Measurements from ENCODE around the gene SEPTIN10. TPM values are rescaled to one million over a fixed set of nuclear protein-coding genes. Genes with fewer than 3 reads are reported as not detected.
"Not testable (repeated sequence)": the region's sequence is repeated elsewhere in the genome, so short reads cannot be mapped to it uniquely, and the experiment has no call there.

The SEPTIN10 gene
- total RNA-seq, 1 donor from 2014 or later, result 46.8 TPM

DNA sequence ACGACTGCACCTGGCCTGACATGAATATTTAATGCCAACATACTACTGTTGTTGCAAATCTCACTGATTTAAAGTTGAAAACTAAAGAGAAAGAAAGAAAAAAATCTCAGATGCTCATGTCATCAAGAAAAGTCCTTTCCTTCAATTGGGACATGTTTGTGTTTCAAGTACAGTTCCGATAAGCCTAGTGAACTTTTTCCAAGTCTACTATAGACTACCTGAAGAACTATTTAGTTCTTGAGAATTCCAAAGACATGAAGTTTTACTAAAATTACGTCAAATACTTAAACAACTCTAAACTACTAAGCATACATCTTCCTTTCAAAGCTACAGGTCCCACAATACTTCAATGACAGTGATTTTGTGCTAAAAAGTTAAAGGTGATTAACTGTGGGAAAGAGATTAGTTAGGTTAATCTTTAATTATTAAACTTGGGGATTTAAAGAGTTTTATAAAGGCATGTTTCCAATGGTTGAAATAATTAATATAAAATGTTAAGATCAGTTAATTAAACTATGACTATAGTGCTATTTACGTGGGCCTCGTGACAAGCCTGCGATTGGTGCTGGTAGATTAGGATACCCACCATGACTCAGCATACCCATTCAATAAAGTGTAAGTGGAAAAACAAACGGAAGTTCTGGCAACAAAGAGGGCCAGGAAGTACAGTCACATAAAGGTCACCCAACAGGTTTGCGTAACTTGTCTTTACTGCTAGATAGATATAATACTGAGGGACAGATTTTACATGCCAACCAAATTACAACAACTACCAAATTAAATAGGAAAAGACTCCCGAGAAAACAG, 55.5 kb downstream of the SEPTIN10 start:
- ATAC-seq (peak; percentile 59), DNase-seq (no peak)
- intact Hi-C loops (cut with micrococcal nuclease), result no loop called here

DNA sequence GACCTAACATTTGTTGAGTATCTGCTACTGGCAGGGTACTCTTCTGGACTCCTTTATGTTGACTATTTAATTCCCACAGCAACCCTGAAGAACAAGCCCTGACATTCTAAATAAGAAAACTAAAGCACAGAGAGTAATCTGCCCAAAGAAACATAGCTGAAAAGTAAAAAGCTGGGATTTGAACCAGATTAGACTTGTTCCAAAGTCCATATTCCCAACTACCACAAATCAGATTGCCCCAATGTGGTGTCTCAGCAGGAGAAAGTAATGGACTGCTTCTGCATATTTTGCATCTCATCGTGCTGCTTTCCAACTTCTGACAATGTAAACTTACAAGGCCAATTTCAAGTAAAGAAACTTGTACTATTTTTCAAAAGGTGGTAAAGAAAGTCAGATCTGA, 56.5 kb downstream of the SEPTIN10 start:
- intact Hi-C loops (cut with micrococcal nuclease), result no loop called here
- ATAC-seq (no peak), DNase-seq (no peak)

DNA sequence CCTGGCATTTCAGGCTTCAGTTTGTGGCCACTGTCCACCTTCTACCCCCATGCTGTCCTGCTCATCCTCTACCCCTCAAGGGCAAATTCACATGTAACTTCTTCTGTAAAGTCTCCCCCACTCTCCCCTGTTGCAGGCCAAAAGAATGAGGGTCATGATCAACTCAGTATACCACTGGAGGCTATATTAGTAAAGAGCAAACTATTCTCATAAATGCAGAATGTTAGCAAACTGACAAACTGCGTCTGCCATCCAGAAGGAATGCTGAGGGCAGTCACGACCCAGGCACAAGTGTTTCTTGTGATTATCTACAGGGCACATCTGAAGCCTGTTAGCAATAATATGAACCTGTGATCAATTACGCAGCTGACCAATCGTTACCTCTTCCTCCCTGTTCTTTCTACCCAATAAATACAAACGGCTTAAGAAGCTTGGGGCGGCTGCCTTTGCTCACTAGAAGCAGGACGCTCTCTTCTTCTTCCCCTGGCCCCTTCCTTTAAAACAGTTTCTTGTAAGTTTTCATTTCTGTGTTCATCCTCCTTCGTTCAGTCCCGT, 58.3 kb downstream of the SEPTIN10 start:
- no peak for DNase-seq
- no peak for ATAC-seq
- intact Hi-C loops (cut with micrococcal nuclease), result no loop called here

DNA sequence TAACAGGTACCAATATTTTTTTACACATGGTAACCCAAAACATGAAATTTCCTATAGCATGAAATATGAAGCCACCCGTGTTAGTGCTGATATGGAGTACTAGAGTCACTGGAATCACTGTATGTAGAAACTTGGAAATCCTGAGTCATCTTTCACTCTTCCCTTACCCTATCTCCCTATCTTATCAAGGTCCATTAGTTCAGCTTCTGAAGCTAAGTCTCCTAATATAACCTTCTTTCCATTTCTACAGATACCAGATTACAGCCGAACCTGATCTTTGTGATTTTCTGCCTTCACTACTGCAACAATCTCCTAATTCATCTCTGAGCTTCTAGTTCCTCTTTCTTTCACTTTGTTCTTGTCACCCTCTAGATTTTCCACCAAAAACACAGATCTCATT, 59.0 kb downstream of the SEPTIN10 start:
- DNase-seq (no peak), ATAC-seq (no peak)
- intact Hi-C loops (cut with micrococcal nuclease), result no loop called here

DNA sequence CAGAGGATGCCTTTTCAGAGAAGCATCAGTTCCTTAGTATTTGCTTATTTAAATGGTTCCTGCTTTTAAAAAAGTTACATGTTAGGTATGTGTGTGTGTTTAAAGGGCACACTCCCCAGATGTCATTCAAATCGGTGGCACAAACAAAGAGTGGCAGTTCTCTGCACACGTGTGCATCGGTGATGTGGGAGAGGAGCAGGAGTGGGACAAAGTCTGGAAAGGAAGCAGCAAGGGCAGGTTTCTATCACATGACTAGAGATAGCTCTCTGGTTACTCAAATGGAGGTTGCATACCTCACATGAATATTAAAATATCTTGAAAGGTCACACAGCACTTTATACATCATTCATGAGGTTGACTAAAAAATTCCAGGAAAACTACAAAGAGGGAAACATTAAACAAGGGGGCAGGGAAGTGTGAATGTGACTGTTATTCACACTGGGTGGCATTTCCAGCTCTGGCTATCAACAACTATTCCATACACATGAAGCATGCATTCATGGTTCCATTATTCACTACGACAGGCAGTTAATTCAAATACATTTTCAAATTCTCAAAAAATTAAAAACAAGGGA, 64.7 kb downstream of the SEPTIN10 start:
- no peak for ATAC-seq
- intact Hi-C loops (cut with micrococcal nuclease), result loop anchor here (5.0 kb wide), 1 partner anchor 173 kb away; no protein-coding TSS in a partner anchor
- no peak for DNase-seq

DNA sequence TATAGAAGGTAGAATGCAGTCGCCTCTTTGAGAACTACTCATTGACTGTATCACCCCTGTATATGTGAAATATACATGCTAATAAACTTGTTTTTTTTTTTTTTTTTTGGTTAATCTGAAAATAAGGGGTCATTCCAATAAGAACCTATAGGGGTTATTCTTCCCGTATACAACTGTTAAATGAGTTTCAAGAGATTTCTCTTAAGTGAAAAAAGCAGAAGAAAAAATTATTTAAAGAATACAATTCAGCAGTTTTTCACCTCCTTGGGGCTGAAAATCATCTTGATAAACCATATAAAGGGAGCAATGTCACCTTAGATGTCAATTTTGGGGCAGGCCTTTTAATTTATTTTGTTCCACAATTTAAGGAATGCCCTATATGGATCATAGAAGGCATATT, 66.5 kb downstream of the SEPTIN10 start:
- intact Hi-C loops (cut with micrococcal nuclease), result loop anchor here (5.0 kb wide), 1 partner anchor 175 kb away; no protein-coding TSS in a partner anchor
- ATAC-seq (no peak), DNase-seq (no peak)

DNA sequence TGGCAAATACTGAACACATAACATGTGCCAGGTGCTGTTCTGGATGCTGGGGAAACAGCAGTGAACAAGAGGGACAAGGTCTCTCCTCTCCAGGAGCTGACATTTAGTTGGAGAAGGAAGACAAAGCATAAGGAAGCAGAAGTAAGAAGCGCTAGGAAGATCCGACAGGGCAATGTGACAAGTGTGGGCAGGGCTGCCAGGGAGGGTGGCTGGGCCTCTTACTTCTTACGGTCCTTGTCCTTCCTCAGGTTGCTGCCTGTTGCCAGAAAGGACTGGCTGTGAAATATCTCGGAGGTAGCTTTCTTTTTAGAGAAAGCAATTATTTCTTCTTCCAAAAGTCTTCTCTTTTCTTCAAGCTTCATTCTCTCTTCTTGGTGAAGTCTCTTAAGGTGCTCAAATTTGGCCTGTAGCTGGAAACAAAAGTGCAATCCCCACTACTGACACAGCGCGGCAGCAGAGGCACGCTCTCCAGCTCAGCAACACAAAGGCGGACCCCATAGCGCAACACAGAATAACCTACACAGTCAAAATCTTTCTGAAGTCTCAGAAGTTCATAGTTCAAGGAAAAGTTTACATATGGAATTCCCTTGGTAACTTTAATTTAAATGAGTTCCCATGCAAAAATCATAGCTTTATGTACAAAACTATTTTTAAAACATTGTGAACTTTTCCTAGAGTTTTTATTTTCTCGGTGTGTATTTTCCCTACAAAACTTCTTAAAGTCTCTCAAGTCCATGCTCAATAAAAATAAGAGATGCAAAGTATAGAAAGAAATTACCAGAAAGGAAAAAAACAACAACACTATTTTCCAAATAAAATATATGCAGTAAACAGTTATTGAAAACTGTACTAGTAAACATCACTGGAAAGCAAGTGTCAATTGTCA, 67.7 kb downstream of the SEPTIN10 start:
- intact Hi-C loops (cut with micrococcal nuclease), result loop anchor here (5.0 kb wide), 1 partner anchor 176 kb away; no protein-coding TSS in a partner anchor
- peak; percentile 90 for ATAC-seq
- peak; percentile 78 for DNase-seq

DNA sequence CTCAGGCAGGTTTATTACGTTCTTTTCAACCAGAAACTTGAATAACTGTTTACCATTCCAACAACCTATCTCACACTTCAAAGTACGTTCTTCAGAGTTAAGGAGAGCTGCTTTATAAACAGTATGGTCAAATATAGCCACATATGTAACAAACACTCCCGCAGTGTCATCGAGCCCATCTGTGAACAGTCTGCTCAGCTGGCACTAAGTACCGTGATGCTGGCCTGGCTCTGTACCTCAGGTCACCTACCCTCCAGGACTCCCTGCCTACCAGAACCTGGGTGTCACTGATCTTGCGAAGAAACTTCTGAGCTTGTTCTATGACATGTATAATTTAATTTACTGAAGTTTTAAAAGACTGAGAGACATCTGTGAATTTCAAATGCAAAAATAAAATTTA, 71.4 kb downstream of the SEPTIN10 start:
- intact Hi-C loops (cut with micrococcal nuclease), result no loop called here
- no peak for DNase-seq
- peak; percentile 75 for ATAC-seq

DNA sequence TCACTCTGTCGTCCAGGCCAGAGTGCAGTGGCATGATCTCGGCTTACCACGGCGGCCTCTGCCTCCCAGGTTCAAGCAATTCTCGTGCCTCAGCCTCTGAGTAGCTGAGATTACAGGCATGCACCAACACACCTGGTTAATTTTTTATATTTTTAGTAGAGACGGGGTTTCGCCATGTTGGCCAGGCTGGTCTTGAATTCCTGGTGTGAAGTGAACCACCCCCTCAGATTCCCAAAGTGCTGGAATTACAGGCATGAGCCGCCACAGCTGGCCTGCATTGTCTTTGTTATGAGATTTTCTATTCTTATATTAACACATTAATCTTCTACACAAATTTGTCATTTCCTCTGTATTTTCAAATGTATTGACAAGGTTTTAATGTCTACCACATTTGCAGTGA, 75.2 kb downstream of the SEPTIN10 start:
- no peak for ATAC-seq
- no peak for DNase-seq

DNA sequence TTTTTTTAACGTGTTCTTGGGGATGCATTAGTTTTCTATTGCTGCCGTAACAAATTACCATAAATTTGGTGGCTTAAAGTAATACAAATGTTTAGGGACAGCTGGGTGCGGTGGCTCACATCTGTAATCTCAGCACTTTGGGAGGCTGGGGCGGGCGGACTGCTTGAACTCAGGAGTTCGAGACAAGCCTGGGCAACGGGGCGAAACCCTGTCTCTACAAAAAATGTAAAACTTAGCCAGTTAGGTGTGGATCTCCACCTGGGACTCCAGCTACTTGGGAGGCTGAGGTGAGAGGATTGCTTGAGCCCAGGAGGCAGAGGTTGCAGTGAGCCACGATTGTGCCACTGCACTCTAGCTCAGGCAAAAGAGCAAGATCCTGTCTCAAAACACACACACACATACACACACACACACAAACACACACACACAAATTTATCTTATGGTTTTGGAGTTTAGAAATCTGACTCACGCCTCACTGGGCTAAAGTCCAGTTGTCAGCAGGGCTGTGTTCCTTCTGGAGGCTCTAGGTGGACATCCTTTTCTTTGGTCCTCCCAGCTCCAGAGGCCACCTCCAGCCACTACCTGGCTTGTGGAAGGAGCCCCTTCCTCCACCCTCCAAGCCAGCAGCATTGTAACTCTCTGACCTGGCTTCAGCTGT, 76.1 kb downstream of the SEPTIN10 start:
- ATAC-seq (no peak), DNase-seq (no peak)
- intact Hi-C loops (cut with micrococcal nuclease), result no loop called here

More for the DNA sequence above, 75.2 kb downstream of the SEPTIN10 start:
- intact Hi-C loops (cut with micrococcal nuclease), result no loop called here

DNA sequence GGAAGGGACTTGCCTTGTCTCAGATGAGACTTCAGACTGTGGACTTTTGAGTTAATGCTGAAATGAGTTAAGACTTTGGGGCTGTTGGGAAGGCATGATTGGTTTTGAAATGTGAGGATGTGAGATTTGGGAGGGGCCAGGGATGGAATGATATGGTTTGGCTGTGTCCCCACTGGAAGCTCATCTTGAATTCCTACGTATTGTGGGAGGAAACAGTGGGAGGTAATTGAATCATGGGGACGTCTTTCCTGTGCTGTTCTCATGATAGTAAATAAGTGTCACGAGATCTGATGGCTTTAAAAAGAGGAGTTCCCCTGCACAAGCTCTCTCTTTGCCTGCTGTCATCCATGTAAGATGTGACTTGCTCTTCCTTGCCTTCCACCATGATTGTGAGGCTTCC, 77.2 kb downstream of the SEPTIN10 start:
- intact Hi-C loops (cut with micrococcal nuclease); ATAC-seq; DNase-seq: not testable (repeated sequence)

DNA sequence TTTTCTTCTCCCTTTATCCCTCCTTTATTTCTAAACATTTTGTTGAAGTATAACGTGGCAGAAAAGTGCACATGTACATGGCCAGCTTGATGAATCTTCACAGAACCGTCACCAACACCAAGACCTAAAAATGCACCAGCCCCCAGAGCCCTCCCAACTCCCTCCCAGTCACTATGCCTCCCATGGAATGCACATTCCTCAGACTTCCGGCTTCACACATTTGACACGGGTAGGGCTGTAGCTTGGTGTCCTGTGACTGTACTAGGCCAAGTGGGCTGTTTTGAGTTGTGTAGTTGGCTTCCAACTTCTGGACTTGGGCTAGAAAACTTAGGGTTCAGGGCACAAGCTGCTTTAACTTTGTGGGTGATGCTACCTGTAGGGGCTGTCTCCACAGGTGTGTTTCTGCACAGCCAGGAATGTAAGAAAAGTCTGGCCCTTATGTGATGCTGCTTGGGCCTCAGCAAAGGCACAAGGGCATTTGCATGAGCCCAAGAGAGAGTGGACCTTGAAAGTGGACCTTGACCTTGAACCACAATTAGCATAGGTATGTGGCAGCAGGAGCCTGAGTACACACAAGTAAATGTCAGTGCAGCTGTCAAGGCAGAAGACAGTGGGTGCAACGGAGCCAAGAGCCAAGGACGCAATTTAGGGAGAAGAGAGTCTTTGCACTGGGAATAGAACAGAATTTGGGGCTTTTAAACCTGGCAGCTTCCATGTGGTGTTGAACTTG, 78.4 kb downstream of the SEPTIN10 start:
- ATAC-seq (no peak), DNase-seq (no peak)
- intact Hi-C loops (cut with micrococcal nuclease), result no loop called here

DNA sequence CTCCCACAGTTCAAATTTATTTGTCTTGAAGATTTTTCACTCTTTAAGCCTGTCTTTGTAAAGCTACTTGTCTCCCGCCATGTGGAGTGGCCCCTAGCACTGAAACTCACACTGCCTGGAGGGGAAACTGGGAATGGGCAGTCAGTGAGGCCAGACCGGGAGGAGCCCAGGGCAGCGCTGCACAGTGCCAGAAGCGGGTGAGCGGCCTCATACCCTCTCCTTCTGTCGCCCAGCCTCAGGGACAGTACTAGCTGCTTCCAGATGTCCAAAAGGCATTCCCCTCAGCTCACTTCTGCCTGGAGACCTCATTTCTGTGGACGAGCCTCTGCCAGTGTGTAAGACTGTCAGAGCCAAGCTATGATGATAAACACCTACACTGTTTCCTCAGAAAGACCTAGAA, 79.9 kb downstream of the SEPTIN10 start:
- intact Hi-C loops (cut with micrococcal nuclease), result no loop called here
- DNase-seq, result no peak

DNA sequence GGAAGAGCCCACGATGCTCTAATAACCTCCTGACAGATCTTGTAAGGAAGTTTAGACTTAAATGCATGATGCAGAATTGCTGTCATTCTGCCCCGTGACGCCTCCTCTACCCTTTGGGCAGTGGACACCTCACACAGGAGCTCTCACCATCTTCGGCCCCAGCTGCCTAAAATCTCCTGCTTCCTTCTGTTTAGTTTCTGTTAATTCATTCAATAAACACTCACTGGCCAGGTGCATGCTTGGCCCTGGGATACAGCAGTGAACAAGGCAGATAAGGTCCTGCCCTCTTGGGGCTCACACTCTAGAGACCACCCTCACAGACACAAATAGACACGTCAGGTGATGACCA, 81.1 kb downstream of the SEPTIN10 start:
- DNase-seq, result no peak
- ATAC-seq, result no peak
- intact Hi-C loops (cut with micrococcal nuclease), result no loop called here

More for the DNA sequence above, 79.9 kb downstream of the SEPTIN10 start:
- ATAC-seq, result no peak

DNA sequence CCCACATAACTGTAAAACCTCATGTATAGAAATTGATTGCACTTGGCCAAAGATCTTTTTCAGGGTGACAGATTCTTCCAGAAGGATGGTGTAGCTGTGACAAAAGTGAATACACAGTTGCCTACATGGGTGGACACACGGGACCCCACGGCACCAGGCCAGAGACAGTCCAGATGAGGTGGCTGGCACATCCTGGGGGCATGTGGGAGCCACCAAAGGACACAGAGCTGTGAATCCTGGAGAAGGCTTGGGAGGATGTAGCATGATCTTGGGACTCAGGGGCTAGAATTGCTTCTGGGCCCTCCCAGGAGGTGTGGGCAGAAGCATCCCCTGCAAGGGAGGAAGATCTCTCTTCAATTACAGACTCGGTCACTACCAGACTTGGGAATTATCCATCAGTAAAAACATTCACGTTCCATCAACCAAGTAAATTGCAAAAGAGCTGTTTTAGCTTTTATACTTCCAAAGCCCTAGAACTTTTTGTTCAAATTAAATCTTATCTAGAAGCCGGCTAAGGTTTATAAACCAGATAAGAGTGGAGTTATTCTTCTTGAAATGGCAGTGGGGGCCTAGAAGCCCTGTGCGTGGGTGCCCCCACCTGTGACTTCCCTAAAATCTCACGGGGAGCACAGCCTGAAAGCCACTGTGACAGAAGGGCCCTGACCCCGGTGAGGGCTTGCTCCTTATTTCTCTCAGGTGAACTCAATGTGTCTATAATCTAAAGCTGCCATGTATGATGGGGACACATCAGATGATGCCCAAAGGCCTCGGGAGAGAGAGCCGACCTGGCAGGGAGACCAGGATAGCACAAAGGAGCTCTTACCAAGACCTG, 81.7 kb downstream of the SEPTIN10 start:
- intact Hi-C loops (cut with micrococcal nuclease), result no loop called here
- DNase-seq (no peak), ATAC-seq (no peak)

DNA sequence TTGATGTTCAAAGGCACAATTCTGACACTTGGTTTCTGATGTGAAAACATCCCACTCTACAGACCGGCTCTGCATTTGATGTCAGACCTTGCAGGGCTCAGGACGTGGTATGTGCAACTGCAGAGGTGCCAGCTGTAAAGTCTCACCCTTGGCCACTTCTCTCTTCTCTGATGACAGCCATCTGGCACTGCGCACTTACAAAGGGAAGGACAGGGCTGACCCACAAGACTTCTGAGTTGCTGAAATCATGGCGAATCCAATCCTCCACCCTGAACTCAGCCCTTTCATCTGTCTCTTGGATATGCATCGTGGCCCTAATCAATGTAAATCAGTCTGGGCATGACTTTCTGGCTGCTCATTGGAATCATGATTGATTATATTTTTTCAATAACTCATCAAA, 82.5 kb downstream of the SEPTIN10 start:
- no peak for DNase-seq
- peak; percentile 47 for ATAC-seq
- intact Hi-C loops (cut with micrococcal nuclease), result no loop called here

DNA sequence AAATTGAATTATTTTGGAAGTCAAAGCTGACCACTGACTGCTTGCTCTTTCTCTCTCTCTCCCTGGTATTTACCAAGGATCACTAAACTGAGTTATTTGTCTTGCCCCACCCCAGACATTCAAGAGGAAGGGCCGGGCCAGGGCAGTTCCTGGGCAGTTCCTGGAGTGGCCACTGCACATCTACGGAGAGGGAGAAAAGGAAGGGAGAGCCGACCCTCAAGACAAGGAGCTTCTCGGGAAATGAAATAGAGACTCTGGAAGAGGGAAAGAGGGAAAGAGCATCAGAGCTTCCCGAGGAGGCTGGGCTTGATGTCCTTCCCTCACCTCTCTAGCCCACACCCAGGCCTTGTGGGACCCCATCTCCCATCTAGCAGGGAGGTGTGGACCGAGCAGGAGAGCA, 83.1 kb downstream of the SEPTIN10 start:
- DNase-seq, result no peak
- no peak for ATAC-seq
- intact Hi-C loops (cut with micrococcal nuclease), result no loop called here
